ENCODE results near the gene LYSMD2. TPM values are rescaled to one million over a fixed set of nuclear protein-coding genes. Genes with fewer than 3 reads are reported as not detected.
A peak's percentile ranks its signal among the peaks of the same experiment; 100 is the strongest.

LYSMD2 gene
- total RNA-seq, 1 experiment from 2014 or later = 19.3 TPM

DNA sequence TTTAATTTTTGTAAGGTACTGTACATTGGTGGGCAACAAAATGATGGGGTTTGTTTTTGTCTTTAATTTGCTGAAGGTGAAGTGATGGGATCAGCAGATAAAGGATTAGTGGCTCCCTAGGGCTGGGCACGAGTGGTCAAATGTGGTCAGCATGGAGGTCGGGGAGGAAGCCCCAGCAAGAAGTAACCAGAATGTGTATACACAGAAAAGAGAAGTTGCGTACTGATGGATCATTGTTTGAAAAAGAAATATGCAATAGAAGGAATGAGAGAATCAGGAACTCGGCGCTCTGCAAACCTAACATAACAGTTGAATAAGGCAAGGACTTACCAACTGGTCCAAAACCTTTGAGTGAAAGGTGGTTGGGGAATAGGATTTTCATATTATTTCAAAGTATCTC lies 15.4 kb upstream of the LYSMD2 start:
- no peak for DNase-seq (ENCODE audit: low read depth)

DNA sequence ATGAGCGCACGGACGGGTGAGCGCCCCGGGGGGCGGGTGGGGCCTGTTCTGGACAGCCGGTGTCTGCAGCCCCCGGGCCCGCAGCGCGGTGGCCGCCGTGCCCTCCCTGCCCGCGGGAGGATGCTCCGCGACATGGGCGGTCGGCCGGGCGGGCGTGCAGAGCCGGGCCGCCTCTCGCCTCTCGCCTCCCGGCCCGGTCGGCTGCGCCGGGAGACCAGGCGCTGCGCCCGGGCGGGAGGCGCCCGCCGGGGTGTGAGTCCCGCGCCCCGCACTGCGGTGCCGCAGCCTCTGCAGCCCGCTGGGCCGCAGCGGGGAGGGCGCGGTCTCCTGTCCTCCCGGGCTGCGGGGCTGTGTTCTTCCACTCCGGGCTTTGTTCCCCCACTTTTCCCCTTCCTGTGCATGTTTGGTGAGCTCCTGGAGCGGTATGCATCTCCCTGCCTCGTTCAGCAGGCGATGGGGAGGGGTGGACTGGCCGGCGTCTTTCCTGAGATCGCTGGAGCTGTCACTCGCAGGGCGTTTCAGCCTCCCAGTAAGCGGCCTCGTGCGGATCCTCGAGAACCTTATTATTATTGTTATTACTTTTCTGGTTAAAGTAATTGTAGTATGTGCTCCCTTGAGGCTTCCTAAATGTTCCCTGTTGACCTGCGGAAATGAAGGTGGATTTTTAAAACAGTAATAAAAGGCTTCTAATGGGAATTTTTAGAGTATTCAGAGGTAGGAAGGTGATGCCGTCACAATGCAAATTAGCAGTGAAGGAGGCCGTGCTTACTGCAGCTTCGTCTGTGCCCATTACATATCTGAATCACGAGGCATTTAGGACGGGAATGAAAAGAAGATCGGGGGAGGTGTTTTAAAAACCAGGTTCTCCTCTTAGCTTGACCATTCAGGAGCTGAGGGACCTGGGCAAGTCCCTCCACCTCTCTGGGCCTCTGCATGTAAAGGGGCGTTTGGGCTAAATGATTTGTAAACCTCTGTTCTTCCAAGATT lies 14.5 kb upstream of the LYSMD2 start:
- DNase-seq (ENCODE audit: low read depth) = peak; percentile 35

DNA sequence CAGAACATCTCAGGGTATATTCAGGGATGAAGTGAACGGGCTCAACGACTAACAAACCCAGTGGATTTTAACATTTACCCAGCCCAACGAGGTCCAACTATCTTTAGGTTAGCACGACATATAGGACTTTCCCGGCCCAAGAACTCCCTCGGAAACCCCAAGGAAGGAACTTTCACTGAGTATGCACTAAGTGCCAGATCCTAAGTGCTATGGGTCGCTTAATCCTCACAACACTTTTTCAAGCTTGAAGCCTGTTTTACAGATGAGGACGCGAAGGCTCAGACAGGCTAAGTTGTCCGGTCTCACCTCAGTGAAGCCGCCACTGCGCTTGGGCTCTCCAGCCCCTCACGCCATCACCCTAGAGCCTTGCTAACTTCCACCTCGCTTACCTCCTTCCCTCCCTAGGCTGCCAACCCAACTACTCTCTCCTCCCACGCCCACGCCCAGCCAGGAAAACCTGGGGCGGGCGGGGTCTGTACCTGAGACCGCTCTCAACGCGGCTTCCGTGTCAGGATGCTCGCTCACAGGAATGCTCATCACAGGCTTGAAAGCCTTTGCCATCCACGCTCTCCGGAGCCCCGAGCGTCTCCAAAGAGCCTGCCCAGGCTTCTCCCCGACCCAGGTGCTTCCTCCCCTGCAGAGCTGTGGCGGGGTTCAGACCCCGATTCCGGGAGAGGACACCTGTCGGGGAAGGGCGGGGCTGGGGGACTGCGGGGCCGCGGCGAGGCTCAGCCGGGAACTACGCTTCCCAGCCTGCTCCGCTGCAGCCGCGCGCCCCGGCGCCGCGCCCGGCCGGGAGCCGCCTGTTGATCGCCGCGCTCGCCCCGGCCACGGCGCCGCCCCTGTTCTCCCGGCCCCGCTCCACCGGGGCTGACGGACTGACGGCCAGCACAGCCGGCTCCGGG lies 13.6 kb upstream of the LYSMD2 start, which contains the start of gene TMOD2:
Gene TMOD2, plus strand, starts transcription at position 806 of the 905 bp plus-strand sequence. CDS start 14,845 bp downstream, outside the sequence.
- no peak for DNase-seq (ENCODE audit: low read depth)

DNA sequence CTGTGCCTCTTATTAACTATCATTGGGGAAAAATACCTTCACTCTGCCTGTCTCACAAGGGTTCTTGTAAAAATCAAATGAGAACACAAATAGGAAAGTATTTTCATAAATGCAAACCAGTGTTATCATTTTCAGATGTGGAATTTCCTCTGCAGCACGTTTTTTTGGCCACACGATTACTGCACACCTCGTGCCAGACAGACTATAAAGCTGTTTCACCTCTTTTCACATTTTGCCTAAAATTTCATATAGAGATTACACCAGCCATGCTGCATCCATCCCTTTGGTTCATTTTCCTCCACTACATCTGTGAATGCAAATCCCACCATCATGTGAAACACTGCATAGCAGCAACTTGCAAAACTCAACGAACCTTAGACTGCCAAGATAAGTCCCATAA lies 12.7 kb upstream of the LYSMD2 start:
- DNase-seq (ENCODE audit: low read depth) = no peak

- DNase-seq (ENCODE audit: low read depth) = no peak
Observed at GRCh38 chr15:51749307-51749706, 11.9 kb upstream of the LYSMD2 start.

- no peak for DNase-seq (ENCODE audit: low read depth)
Observed at GRCh38 chr15:51739061-51739712, 1.7 kb upstream of the LYSMD2 start.

DNA sequence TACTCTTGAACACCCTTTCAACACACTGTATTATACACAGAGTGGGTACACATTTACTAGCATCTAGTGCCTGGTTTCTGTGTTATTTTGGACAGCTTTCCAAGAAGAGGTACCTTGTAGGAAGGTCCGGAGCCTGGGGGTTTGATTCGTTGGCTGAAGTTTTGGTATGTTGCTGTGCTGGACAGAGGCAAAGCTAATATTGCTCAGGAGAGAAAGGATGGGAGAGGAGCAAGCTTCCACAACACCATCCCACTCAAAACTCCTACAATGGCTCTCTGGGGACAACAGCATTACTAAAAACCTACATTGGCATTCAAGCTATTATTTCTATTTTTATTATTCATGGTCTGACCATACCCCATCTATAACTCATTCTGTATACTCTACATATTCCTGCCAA lies 1.1 kb upstream of the LYSMD2 start:
- DNase-seq (ENCODE audit: low read depth) = no peak

DNA sequence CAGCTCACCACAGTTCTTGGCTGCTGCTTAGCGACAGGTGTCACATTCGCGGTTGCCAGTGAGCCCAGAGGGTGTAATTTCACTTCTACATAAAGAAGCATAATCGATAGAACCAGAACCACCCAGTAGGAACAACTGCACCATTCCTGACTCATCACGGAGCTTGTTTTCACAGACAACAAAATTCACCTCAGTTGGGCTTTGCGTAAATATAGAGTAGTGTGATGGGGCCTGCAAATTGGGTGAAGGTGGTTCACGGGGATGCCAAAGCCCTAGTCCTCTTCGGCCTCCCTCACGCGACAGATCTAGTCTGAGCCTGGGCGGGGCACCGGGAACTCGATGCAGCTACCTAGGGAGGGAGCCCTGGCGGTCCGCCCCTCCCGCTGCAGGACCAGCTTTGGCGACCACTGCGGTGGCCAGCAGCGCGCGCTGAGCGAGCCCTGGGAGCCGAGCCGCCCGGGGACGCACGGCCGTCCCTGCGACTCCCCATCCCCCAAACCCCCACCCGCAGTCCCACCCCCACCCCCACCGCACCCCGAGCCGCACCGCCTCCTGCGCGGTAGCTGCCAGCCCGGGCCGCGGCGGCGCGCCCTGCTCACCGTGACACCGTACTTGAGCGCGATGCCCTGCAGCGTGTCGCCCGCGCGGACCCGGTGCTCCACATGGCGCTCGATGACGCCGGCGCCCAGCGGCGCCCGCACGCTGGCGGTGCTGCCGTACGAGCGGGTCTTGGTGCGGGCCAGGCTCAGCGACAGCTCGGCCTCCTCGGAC lies 519 bp downstream of the LYSMD2 start:
- DNase-seq (ENCODE audit: low read depth) = peak; percentile 24

- no peak for DNase-seq (ENCODE audit: low read depth)
Observed at GRCh38 chr15:51736069-51736468, 1.4 kb downstream of the LYSMD2 start.

- DNase-seq (ENCODE audit: low read depth) = no peak
Observed at GRCh38 chr15:51735228-51736010, 2.0 kb downstream of the LYSMD2 start.

GRCh38 chr15:51732646-51733045 lies 4.8 kb downstream of the LYSMD2 start:
- no peak for DNase-seq (ENCODE audit: low read depth)

GRCh38 chr15:51731549-51732267 lies 5.7 kb downstream of the LYSMD2 start:
- DNase-seq (ENCODE audit: low read depth) = peak; percentile 55

GRCh38 chr15:51727141-51727897 lies 10.1 kb downstream of the LYSMD2 start:
- DNase-seq (ENCODE audit: low read depth) = peak; percentile 53

DNA sequence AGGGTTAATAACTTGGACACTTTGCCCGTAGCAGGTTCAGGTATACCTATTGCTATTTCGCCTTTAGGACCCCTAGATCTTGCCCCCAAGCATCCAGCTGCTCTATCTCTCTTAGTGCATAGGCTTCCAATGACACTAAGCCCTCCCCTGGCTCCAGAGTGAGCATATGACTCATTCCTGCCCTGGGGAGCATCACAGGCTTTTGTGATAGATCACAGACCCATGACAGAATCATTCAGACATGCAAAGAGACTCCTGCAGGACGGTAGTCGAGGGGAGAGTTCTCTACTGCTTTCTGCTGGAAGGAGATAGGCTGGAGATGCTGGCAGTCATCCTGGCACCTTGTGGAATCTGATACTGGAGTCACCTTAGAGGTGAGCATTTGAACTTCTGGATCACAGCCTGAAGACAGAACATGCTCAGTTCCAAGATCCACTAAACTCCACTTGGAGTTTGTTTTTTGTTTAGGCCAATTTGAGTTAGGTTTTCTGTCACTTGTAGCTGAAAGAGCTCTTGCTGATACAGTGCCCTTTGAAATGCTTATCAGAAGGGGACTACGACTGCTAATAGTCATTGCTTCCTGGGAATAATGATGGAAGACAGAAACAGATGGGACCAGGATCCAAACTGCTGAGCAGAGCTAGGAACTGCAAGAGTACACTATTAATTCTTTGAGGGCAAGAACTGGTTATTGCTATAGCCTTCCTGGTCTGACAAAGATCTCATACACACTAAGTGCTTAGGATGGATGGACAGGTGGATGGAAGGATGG lies 11.0 kb downstream of the LYSMD2 start:
- DNase-seq (ENCODE audit: low read depth) = peak; percentile 83

DNA sequence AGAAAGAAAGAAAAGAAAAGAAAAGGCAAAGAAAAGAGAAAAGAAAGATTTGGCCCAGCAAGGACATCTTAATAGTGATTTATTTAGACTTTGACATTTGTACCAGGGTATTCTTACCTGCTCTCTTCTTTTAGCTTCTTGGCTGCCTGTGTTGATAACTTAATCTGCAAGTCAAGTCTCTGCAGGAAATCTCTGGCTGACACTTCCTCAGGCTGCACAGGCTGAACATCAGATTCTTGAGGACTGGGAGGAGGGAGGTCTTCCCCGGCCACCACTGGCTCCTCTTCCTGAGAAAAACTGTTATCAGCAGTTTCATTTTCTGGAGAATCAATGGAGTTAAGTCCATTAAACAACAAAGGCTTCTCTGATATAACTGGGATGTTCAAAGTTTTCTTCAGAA lies 12.8 kb downstream of the LYSMD2 start:
- DNase-seq (ENCODE audit: low read depth) = no peak

- no peak for DNase-seq (ENCODE audit: low read depth)
Observed at GRCh38 chr15:51724199-51724598, 13.3 kb downstream of the LYSMD2 start.

DNA sequence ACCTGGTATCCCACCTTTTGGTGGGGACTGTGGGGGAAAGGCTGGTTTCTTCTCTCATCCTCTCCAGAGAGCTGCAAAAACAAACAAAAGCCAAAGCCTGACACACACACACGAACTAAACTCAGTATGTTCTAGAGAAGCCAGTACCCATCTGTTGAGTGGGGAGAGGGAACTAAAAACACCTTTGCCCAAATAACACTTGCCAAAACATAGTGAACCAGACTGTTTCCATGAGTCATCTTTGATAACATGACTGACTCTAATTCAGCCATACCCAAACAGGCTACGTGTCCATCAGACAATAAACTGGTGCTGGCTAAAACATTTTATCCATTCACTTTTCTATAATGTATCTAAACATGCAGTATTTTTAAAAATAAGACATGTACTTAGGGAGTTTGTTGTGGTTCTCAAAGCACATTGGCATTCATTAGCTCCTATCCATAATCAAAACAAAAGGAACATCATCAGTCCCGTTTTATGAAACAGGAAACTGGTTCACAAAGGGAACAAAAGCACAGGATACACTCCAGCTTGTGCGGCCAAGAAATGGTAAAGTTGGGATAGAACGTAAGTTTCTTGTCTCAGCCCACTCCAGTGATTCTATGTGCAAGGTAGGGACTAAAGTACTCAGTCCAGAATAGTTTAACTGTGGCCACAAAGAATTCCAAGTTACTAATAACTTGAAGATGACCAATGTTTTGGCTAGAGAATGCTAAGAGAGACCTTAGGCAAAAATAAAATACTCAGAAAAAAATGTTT lies 16.1 kb downstream of the LYSMD2 start:
- no peak for DNase-seq (ENCODE audit: low read depth)

Measured in HT1080 (cell line).